Stimulated activated CD8-positive, alpha-beta memory T cell treated with anti-CD3 and anti-CD28 coated beads, Interleukin-7, amount 100 ng/mL, for 48 hours (primary cell): ENCODE results near the gene CFAP251.
A peak's percentile ranks its signal among the peaks of the same experiment; 100 is the strongest.
"Not testable (repeated sequence)": the region's sequence is repeated elsewhere in the genome, so short reads cannot be mapped to it uniquely, and the experiment has no call there.

Experiments
- DNase-seq, 2 donors: peaks; one replicate each; pipeline ENCODE4 v3.0.0-alpha.2; 2020; ENCODE audit warnings: low read depth in 1 of 2; ENCODE audit errors: extremely low read depth in 1 of 2

Gene CFAP251, protein sequence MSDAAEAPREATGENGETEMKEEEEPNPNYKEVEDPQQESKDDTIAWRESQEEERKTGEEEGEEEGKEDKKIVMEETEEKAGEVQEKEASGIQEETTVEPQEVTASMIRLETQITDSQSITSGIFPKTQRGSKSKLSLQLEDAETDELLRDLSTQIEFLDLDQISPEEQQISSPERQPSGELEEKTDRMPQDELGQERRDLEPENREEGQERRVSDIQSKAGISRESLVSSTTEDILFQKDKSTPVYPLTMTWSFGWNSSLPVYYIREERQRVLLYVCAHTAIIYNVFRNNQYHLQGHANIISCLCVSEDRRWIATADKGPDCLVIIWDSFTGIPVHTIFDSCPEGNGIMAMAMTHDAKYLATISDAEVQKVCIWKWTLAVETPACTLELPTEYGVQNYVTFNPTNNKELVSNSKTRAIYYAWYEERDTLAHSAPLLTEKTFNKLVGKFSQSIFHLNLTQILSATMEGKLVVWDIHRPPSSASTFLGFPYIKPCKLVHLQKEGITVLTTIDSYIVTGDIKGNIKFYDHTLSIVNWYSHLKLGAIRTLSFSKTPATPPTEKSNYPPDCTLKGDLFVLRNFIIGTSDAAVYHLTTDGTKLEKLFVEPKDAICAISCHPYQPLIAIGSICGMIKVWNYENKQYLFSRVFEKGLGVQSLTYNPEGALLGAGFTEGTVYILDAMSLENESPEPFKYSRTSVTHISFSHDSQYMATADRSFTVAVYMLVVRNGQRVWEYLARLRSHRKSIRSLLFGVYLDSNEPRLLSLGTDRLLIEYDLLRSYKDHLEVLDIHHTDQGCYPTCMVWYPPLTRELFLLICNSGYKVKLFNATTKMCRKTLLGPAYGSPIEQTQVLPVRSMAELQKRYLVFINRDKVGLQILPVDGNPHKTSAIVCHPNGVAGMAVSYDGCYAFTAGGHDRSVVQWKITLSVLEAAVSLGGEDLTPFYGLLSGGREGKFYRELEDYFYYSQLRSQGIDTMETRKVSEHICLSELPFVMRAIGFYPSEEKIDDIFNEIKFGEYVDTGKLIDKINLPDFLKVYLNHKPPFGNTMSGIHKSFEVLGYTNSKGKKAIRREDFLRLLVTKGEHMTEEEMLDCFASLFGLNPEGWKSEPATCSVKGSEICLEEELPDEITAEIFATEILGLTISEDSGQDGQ

GRCh38 chr12:121917950-121918678 is at the start of gene CFAP251:
TSS of gene CFAP251 (plus strand) at chr12:121918592. CDS start at chr12:121921306, 2,714 bp downstream.
- peak; percentile 88 to 96 for DNase-seq

DNA sequence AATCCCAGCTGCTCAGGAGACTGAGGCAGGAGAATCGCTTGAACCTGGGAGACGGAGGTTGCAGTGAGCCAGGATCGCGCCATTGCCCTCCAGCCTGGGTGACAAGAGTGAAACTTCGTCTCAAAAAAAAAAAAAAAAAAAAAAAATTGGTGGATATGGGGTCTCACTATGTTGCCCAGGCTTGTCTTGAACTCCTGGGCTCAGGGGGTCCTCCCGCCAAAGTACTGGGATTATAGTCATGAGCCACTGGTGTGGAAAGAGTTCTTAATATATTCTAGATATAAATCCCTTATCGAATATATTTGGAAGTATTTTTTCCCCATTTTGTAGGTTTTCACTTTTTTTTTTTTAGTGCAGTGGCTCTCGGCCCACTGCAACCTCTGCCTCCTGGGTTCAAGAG is 49.2 kb upstream of the CFAP251 start:
- not testable (repeated sequence) for DNase-seq

DNA sequence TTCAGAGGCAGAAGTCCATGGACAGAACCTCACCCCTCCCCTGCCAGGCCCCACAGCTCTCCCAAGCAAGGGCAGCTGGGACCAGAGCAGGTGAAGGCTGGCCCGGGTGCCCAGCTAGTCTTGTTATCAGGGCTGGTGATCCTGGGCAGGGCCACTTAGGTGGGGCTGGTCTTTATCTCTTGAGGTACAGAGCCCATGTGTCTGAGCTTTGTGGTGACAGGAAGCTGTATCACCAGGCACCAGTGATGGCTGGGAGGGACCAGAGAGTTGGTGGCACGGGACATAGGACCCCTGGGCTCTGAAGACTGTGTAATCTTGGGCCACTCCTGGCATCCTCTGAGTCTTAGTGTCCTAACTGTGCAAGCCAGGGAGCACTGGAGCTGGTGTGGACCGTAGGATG is 46.9 kb upstream of the CFAP251 start:
- no peak for DNase-seq

DNA sequence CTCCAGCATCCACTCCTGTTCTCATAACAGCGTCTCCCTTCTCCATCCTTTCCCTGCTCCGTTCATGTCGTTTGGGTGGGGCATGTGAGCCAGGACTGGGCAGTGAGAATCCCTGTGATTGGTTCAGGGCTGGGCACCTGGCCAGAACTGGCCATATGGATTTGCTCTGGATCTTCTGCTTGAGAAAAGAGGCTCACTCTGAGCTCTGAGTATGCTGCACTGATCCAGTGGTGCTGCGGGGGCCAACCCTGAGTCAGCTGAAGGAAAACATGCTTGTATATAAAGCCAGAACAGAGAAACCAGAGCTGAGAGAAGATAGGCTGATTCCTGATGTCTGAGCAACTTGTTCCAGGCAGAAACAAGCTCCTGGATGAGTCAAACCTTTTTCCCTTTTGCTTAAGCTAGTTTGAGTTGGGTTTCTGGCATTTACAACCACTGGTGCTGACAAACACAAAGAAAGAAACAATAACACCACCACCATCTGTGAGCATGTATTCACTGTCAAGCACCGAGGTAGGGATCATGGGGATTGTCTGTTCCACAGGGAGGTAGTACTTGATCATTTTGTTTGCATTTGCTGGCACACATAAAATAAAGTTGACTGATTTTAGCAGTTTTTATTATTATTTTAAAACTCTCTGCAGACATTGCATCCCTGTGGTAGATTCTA is 45.7 kb upstream of the CFAP251 start:
- DNase-seq, result peak in 1 of 2 donors; percentile 23

GRCh38 chr12:121873216-121873569 is 45.2 kb upstream of the CFAP251 start:
- no peak for DNase-seq

GRCh38 chr12:121874071-121874470 is 44.3 kb upstream of the CFAP251 start:
- DNase-seq, result no peak

DNA sequence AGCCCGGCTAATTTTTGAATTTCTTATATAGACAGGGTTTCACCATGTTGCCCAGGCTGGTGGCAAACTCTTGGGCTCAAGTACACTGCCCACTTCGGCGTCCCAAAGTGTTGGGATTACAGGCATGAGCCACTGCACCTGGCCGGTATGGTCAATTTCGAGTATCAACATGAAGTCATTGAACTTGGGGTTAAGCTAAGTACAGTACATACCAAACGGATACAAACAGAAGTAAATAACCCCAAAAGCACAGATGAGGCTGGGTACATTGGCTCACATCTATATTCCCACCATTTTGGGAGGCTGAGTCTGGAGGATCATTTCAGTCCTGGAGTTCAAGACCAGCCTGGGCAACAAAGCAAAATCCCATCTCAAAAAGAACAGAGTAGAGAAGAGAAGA is 42.8 kb upstream of the CFAP251 start:
- no peak for DNase-seq

- DNase-seq, result not testable (repeated sequence)
Observed at GRCh38 chr12:121876080-121876447, 42.3 kb upstream of the CFAP251 start.

DNA sequence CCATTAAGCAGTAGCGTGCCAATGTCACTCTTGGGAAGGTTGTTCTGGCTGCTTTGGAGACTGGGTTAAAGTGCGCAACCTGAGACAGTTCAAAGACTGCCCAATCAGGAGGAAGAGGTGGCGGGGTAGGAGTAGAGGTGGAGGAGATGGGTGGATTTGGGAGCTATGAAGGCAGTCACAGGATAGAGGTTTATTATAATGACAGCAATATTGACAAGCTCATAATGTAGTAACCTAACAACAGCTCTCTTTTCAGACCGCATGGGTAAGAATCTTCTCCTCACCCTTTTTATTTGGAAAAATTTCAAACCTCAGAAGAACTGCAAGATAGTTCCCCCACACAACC is 35.1 kb upstream of the CFAP251 start:
- DNase-seq, result no peak

GRCh38 chr12:121885129-121885528 is 33.3 kb upstream of the CFAP251 start:
- not testable (repeated sequence) for DNase-seq

DNA sequence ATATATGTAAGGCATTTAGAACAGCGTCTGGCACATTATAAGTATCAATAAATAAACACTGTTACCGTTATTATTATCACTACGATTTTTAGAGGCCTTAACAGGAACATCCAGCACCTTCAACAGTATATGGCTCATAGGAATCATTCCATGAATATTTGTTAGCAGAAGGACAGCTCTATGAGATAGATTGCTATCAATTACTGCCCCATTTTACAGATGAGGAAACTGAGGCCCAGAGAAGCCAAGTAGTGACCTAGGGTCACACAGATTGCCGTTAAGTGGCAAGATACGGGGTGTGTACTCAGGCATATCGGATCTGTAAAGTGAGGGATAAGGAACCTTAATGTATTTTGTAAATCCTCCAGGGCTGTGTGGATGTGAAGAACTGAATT is 30.3 kb upstream of the CFAP251 start:
- DNase-seq, result no peak

- peak; percentile 97 to 98 for DNase-seq
Observed at GRCh38 chr12:121888478-121889273, 29.7 kb upstream of the CFAP251 start, which contains the start of gene PSMD9. TSS of gene PSMD9 (plus strand) at chr12:121888790. CDS start at chr12:121888857, 67 bp downstream.

GRCh38 chr12:121889274-121889624 is 29.1 kb upstream of the CFAP251 start:
- DNase-seq, result no peak

GRCh38 chr12:121889661-121890060 is 28.7 kb upstream of the CFAP251 start:
- DNase-seq, result not testable (repeated sequence)

DNA sequence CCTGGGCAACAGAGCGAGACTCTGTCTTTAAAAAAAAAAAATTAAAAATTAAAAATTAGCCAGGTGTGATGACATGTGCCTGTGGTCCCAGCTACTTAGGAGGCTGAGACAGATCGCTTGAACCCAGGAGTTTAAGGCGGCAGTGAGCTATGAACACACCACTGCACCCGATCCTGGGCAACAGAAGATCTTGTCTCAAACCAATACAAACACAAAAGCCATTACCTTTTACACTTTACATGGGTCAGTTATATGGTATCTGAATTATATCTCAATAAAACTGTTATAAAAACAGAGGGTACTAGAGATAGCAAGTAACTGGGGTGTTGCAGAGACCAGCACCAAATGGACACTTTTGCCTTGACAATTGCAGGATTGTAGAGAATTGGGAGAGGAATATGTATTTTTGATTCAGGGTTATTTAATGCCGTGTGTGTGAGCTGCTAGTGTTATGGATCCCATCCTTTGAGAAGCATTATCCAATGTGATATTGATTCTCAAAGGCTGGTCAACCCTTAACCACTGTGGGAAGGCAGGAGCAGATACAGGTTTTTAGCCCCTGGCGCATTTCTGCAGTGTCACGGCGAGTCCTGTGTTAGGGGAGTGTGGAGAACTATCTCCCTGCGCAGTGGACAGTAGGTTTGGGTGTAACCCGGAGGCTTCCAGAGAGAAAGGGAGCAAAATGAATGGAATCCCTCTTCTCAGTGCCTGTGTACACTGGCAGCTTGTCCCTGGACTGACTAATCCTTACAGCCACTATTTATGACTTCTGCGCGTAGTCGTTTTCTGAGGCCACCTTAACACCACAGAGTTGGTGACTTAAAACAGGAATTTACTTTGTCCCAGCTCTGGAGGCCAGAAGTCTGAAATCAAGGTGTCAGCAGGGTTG is 25.5 kb upstream of the CFAP251 start:
- DNase-seq, result no peak

DNA sequence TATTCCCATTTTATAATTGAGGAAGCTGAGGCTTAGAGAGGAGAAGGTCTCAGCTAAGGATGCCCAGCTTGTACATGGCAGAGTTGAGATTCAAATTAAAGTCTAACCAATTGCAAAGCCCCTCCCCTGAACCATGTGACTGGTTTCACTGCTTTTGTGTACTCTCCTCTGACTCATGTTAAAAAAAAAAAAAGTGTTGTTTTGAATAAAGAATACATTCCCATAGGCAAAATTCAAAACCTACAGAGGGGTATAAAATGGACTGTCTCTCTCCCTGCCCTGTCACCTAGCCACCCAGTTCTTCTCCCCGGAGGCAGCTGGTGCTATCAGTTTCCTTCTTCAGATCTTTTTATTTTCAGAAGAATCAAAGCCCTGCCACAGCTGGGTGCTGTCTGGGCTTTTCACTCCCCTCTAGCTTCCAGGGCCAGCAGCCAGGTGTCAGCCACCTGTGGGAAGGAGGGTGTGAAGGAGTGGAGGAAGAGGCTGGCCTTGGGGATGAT is 24.4 kb upstream of the CFAP251 start:
- no peak for DNase-seq

DNA sequence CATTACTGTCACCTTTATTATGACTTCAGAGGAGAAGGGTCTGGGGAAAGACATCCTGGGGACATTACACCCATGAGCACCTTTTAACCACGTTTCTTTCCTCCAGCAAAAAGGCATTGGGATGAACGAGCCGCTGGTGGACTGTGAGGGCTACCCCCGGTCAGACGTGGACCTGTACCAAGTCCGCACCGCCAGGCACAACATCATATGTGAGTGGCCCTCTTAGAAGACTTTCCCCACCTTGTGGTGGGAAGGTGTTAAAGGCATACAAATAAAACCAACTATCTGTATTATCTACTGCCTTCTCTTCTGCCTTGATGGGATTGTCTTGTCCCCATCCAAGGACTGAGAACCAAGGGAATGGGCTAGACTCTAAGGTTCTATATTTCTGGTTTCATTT is 23.8 kb upstream of the CFAP251 start:
- DNase-seq, result no peak

- no peak for DNase-seq
Observed at GRCh38 chr12:121898287-121898686, 20.1 kb upstream of the CFAP251 start.
